Retina (tissue), 1 donor: ENCODE results near the gene WNK3.
A peak's percentile ranks its signal among the peaks of the same experiment; 100 is the strongest.
"Not testable (repeated sequence)": the region's sequence is repeated elsewhere in the genome, so short reads cannot be mapped to it uniquely, and the experiment has no call there.

Experiments
- DNase-seq: peaks from one replicate; pipeline ENCODE4 v3.0.0-alpha.2; 2016

WNK3 gene

DNA sequence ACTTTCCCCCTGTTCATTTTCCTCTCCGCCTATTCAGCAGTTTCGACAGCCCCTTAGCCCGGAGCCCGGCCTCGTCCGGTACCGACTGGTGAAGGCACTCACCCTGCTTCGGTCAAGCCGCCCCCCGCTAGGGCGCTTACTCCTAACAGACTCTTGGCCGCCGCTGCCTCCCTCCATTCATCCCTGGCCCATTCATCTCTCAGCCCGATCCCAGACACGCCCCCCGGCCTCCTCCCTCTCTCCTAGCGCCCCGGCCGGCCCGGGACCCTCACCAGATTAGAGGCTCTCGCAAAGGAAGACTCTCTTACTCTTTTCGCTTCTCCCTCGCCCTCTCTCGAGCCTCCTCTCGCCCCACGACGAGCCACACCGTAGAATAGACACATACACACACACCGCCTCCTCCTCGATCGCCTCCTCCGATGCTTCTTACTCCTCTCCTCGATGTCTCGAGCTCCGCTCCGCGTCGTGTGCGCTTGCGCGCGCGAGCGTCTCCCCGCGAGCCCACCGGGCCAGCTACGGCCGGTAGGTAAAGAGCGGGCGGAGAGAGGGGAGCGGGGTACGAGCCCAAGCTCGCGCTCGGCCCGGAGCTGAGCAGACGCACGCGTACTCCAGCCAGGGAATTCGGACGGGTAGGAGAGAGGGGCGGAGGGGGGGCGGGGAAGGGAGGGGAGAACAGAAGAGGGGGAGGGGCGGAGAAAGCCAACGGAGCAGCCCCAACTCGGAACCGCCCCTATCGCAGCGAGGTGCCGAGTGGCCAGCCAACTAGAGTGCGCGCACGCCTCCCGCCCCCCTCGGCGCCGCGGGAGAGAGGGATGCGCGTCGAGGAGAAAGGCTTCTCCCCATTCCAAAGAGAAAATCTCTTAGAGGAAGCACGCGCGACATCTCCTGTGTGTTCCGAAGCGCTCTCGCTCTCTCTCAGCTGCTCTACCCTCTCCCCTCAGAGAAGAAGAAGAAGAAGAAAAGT, at the start of gene WNK3:
Gene WNK3, minus strand, starts transcription at position 633 of the 964 bp plus-strand sequence.
- peak; percentile 86 for DNase-seq

DNA sequence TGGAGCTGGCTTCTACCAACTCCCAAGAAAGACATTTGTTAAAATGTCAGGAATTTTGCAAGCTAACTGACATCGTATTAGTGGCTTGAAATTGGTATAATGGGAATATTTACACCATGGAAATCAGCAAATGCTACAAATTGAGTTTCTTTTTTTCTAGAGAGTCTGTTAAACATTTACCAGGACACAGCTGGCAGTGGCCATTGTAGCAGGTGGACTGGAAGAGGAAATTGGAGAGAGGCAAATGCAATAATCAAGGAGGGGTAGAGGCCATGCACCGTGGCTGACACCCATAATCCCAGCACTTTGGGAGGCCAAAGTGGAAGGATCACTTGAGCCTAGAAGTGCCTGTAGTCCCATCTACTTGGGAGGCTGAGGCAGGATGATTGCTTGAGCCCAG, 49.4 kb upstream of the WNK3 start:
- no peak for DNase-seq

GRCh38 chrX:54397113-54397512, 39.3 kb upstream of the WNK3 start:
- no peak for DNase-seq

- no peak for DNase-seq
Observed at GRCh38 chrX:54386314-54386713, 28.5 kb upstream of the WNK3 start.

GRCh38 chrX:54384661-54385060, 26.8 kb upstream of the WNK3 start:
- DNase-seq, result not testable (repeated sequence)

DNA sequence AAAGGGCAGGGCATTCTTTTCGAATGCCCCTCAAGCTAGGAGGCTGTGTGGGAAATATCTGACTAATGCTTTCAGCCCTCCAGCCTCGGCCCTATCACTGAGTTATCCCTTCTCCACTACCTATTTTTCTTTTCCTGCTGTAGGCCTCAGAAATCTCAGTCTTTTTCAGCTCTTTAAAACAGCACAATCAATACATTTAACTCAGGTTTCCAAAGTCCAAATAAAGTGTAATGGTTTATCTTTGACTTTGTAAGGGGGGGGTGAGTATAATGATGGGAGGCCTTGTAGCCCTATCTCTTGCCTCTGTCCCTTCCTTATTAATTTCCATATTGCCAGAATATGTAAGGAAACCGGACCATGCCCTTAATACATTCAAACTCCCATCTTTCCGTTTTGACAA, 1.6 kb upstream of the WNK3 start:
- no peak for DNase-seq

GRCh38 chrX:54358424-54359211, 772 bp upstream of the WNK3 start:
- DNase-seq, result peak; percentile 94

DNA sequence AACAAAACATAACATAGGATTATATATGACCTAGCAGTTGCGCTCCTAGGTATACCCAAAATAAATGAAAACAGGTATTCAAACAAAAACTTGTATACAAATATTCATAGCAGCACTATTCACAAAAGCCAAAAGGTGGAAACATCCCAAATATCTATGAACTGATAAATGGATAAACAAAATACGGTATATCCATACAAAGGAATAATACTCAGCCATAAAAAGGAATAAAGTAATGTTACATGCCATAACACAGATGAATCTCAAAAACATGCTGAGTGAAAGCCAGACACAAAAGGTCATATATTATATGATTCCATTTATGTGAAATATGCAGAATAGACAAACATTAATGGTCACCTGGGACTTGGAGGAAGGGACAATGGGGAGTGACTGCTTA, 5.2 kb downstream of the WNK3 start:
- DNase-seq, result no peak

GRCh38 chrX:54337383-54337782, 20.5 kb downstream of the WNK3 start:
- DNase-seq, result not testable (repeated sequence)

- no peak for DNase-seq
Observed at GRCh38 chrX:54325077-54325476, 32.8 kb downstream of the WNK3 start.

DNA sequence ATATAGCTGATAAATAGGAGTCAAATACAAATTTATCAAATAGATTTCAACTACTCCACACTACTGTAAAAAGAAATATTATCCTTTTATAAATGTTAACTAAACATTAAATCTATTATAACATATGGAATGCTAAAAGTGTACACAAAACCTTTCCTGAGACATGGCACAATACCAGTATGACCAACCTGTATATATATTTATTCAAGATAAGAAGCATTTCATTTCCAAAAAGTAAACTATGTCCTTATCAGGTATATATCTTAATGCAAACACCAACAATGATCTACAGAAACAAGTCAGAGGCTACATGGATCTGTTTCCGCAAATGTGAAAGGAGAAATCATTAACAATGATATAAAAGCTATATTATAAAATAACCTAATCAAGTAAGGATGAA, 37.8 kb downstream of the WNK3 start:
- no peak for DNase-seq

GRCh38 chrX:54306379-54306778, 51.5 kb downstream of the WNK3 start:
- DNase-seq, result no peak

- no peak for DNase-seq
Observed at GRCh38 chrX:54301516-54301915, 56.3 kb downstream of the WNK3 start.

- no peak for DNase-seq
Observed at GRCh38 chrX:54294306-54294705, 63.5 kb downstream of the WNK3 start.

GRCh38 chrX:54292755-54293154, 65.1 kb downstream of the WNK3 start:
- DNase-seq, result no peak

DNA sequence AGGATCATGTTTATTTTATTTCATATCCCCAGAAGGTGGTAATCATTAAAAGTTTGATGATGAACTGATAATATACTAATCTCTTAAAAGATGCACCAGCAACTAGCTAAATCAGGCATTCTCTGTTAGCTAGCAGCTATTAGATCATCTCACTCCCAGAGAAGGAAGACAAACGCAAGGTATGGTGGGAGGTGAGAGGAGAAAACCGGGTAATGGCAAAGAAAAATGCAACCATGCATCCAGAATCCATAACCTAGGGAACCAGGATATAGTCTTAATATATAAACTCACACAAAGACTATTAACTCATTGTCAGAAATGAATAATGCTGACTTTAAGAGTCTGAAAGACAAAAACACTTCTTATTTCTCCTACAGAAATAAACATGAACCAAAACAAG, 66.1 kb downstream of the WNK3 start:
- DNase-seq, result no peak

DNA sequence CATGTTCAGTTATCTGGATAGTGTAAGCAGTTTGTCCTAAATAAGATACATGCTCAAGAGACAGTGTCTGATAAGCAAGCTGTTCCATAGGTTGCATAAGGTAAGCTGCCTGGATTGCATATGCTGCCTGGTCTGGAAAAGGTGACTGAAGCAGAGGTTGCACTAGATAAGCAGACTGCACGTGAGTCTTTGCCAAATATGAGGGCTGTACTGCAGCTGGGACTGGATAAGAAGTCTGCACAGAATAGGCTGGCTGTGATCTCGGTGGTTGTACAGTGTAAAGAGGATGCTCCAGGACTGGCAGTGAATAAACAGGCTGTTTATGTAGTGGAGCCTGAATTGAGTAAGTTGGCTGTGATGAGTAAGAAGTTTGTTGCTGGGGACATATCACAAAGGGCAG, 68.9 kb downstream of the WNK3 start:
- DNase-seq, result no peak

GRCh38 chrX:54288277-54288676, 69.6 kb downstream of the WNK3 start:
- no peak for DNase-seq

- DNase-seq, result no peak
Observed at GRCh38 chrX:54281676-54282075, 76.2 kb downstream of the WNK3 start.

DNA sequence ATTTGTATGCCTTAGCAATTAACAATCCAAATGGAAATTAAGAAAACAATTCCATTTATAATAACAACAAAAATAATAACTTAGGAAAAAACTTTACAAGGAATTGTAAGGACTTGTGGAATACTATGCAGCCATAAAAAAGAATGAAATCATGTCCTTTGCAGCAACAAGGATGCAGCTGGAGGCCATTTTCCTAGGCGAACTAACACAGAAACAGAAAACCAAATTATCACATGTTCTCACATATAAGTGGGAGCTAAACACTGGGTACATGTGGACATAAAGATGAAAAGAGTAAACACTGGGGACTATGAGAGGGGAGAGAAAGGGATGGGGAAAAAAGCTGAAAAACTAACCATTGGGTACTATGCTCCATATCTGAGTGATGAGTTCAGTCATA, 77.4 kb downstream of the WNK3 start:
- no peak for DNase-seq

DNA sequence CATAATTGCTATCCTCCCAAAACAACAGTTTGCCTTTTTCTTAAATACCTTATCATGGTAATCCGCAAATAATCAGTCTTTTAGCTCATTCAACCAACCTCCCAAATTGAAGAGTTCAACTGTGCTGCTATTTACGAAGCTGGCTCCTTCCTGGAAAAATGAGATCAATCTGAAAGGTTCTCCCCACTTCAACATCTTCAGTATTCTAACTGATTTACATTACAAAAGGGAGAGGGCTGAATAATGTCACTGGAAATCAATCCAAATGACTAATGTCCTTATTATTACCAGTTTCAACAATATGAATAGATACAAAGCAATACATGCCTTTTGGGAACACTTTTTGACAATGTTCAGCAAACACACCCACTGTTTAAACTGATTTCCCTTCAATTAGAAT, 86.2 kb downstream of the WNK3 start:
- no peak for DNase-seq

DNA sequence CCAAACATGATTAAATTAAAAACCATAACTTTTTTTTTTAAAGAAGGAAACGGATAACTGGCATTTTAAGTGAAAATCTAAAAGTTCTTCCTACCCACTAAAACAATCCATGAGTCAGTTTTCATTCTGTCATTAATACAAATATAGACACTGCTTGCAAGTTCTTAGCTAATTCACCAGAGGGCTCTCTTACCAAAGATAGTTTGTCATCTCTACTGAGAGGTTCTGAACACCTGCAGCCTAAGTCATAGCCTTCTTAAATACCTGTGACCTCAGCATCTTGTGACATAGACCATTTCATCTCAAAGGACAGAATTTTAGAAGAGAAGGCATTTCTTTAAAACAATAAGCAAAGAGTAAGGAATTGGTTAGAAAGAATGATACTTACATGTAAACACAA, 109.5 kb downstream of the WNK3 start:
- DNase-seq, result no peak

GRCh38 chrX:54246866-54247265, 111.0 kb downstream of the WNK3 start:
- DNase-seq, result no peak

GRCh38 chrX:54238588-54238987, 119.3 kb downstream of the WNK3 start:
- DNase-seq, result no peak
